ENCODE results near the gene DCAF8.

DNA sequence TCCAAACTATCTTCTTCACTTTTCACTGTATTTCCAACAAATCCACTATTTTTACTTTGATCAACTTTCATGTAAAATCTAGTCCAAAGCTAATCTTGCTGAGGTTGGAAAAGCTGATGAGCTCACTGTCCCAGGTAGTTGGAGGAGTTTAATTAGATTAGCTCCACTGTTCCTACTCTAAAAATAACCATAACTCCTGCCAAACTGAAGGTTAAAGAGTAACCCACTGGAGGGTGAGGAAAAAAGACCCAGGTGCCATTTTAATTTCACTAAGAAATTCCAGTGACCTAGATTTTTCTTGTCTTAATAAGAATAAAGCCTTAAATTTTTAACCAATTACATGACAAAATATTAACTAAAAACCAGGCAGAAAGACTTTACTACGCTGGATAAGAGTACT is 15.3 kb downstream of the DCAF8 start:
- TF ChIP-seq TAF1 (IDR thresholded peaks at IDR 0.05; ENCODE audit: borderline replicate concordance, low read depth, low read length) (no peak), POLR2AphosphoS5 (IDR thresholded peaks at IDR 0.05; ENCODE audit: low read depth, low read length) (no peak)
